HG02610 (cell line): ENCODE data around the gene POLD1.

Experiments
- ATAC-seq: cut with Tn5 transposase; IDR thresholded peaks from one replicate; pipeline ENCODE4 v1.9.1; 2021; ENCODE audit warnings: mild to moderate bottlenecking, moderate library complexity; ENCODE audit not compliant: unreplicated experiment

POLD1 gene

DNA sequence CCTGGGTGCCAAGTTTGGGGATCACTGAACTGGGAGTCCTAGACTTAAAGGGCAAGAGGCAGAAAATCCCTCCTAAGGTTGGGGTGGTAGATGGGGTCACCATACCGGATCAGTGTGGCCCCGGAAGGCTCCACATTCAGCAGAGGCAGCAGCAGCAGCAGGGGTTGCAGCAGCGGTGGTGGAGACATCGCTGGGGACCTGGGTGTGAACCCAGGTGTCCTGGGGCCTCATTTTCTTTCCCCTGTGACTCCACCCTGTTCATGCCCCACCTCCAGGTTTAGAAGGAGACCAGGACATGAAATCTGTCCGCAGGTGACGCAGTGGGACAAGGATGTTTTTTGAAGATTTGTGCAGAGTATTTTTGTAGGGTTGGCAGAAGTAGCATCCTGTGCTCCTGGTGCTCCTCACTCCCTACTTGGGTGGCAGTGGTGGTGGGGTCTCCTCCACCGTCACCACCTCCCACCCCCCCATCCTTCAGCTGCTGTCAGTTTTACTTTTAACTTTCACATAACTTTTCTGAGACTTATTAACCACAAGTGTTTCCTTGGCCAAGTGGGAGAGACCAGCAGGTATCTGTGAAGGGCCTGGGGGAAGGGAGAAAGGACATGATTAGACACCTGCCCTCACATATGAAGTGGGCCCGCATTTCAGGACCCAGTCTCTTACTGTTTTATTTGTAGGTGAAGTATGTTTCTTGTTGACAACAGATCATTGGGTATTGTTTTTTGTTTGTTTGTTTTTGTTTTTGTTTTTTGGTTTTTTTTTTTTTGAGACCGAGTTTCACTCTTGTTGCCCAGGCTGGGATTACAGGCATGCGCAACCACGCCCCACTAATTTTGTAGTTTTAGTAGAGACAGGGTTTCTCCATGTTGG, 18.5 kb upstream of the POLD1 start, which contains the start of gene NAPSA:
TSS of gene NAPSA (minus strand) at position 206 of the 873 bp plus-strand sequence. CDS start at position 188, 18 bp downstream.
- ATAC-seq = no peak

DNA sequence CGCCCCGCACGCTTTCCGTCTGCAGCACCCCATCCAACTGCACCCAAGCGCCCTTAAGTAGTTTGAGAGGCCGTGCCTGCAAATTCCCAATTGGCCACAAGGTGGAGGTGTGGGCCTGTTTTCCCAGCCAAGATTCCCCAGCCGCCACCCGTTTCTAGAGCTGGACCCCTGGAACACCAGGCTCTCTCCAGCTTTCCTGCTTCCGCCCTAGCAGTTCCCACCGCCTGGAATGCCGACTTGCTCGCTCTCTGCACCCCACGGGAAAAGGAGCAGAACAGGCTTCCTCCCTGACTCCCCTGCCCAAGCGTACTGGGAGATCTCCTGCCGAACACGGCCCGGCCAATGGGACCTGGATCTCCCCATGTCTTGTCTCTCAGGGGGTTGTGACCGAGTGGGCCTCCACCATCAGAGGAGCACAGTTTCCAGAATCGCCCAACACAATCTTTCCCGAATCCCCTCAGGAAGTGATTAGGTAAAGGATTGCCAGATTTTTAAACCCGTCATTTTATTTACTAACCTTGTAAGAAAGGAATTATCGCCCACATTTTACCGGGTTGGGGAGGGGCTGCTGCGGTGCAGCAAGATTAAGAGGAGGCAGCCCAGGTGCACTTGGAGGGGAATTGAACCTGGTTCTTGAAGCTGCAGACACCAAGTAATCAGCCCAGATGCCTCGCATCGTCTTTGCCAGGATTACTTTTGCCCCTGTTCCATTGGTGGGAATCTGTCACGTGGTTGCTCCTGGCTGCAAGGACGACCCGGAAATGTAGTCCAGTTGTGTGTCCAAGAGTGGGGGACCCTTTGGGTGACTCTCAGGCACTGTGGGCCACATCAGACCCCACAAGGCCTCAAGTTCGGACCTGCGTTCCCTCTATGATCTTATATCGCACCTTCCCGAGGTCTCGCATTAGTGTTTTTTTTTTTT, 15.2 kb upstream of the POLD1 start:
- ATAC-seq = no peak

DNA sequence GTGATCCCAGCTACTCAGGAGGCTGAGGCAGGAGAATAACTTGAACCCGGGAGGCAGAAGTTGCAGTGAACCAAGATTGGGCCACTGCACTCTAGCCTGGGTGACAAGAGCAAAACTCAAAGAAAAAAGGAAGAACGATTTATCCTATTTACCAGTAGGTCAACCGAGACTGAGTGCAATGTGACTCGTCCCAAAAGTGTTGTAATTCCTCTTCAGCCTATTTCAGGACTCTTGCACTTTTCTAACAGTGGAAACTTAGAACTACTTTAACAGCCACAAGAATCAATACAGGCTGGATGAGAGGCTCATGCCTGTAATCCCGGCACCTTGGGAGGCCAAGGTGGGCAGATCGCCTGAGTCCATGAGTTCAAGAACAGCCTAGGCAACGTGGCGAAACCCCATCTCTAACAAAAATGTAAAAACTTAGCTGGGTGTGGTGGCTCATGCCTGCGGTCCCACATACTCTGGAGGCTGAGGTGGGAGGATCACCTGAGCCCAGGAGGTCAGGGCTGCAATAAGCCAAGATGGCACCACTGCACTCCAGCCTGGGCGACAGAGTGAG, 12.2 kb upstream of the POLD1 start:
- ATAC-seq = no peak

DNA sequence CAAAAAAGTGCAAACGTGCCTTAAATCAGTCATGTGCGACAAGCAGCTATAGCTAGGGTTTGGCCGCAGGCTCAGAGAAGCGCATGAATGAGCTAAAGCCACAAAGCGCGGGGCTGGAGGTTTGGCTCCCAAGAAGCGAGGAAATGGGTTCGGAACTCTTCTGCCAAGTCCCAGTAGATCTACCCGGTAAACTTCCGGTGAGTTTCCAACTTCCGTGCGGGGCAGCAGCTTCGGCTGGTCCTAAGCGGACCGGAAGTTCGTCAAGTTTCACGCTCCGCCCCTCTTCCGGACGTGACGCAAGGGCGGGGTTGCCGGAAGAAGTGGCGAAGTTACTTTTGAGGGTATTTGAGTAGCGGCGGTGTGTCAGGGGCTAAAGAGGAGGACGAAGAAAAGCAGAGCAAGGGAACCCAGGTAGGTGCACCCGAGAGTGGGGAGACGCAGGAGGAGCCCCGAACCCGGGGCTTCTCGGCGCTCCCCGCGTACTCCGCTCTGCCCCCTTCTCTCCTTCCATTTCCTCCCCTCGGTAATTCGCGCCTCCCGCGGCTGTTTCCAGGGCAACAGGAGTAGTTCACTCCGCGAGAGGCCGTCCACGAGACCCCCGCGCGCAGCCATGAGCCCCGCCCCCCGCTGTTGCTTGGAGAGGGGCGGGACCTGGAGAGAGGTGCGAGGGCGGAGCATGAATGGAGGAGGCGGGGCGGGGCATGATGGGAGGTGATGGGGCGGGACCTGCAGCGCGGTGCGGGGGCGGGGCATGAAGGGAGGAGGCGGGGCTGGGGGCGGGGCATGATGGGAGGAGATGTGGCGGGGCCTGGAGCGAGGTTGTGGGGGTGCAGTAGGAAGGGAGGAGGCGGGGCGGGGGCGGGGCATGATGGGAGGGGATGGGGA, 7.7 kb upstream of the POLD1 start, which contains the start of gene NR1H2:
TSS of gene NR1H2 (plus strand) at position 292 of the 885 bp plus-strand sequence. CDS start 1,149 bp downstream, outside the sequence.
- ATAC-seq = peak; percentile 71

DNA sequence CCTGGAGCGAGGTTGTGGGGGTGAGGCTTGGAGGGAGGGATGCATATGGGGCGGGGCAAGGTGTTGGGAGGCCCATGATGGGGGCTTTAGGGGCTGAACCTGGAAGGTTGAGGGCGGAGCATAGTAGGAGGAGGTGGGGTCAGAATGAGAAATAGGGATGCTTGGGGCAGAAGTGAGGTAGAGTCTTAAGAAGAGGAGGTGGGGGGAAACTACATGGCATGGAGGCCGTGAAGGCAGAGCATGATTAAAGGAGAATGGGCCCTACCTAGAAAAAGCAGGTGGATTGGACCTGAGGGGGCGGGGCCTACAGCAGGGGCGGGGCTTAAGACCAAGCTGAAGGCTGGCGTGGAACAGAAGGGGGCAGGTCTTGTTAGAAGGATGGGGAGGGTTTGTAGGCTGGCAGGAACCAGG, 7.1 kb upstream of the POLD1 start:
- ATAC-seq = no peak

DNA sequence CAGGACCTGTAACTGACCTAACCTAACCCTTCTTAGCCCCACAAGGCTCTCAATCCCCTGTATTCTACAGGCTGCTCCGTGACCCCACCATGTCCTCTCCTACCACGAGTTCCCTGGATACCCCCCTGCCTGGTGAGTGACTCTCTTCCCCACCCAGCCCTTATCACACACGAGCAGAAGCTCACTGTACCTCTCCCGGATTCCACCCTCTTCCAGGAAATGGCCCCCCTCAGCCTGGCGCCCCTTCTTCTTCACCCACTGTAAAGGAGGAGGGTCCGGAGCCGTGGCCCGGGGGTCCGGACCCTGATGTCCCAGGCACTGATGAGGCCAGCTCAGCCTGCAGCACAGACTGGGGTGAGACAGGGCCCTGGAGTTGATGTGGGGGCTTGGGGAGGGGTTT, 6.6 kb upstream of the POLD1 start:
- ATAC-seq = no peak

DNA sequence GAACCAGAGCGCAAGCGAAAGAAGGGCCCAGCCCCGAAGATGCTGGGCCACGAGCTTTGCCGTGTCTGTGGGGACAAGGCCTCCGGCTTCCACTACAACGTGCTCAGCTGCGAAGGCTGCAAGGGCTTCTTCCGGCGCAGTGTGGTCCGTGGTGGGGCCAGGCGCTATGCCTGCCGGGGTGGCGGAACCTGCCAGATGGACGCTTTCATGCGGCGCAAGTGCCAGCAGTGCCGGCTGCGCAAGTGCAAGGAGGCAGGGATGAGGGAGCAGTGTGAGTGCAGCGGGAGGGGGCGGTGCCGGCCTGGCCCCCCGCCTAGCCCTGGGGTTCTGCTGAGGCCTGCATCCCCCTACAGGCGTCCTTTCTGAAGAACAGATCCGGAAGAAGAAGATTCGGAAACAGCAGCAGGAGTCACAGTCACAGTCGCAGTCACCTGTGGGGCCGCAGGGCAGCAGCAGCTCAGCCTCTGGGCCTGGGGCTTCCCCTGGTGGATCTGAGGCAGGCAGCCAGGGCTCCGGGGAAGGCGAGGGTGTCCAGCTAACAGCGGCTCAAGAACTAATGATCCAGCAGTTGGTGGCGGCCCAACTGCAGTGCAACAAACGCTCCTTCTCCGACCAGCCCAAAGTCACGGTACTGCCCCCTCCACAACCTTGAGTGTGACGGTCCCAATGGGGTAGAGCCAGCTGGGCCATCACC, 5.8 kb upstream of the POLD1 start:
- no peak for ATAC-seq

DNA sequence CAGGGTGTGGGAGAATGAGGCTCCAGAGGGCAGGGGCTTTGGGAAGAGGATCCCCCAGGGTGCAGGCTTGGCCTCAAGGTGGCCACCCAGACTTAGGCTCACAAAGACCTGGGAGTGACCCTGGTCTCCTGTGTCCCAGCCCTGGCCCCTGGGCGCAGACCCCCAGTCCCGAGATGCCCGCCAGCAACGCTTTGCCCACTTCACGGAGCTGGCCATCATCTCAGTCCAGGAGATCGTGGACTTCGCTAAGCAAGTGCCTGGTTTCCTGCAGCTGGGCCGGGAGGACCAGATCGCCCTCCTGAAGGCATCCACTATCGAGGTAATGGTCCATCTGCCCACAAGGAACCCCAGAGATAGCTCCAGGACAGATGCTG, 5.3 kb upstream of the POLD1 start:
- no peak for ATAC-seq

DNA sequence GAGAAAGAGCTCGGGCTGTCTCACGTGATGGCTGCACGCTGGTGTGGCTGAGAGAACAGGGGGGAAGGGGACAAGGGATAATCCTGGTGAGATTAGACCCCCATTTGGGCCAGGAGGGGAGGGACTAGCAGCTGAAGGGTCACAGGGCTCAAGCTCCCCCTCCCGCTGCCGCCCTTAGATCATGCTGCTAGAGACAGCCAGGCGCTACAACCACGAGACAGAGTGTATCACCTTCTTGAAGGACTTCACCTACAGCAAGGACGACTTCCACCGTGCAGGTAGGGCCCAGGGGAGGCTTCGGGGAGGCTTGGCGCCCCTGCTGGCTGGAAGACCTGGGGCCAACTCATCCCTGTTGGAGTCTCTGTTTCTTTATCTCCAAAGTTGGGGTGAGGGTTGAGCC, 4.5 kb upstream of the POLD1 start:
- ATAC-seq = no peak

DNA sequence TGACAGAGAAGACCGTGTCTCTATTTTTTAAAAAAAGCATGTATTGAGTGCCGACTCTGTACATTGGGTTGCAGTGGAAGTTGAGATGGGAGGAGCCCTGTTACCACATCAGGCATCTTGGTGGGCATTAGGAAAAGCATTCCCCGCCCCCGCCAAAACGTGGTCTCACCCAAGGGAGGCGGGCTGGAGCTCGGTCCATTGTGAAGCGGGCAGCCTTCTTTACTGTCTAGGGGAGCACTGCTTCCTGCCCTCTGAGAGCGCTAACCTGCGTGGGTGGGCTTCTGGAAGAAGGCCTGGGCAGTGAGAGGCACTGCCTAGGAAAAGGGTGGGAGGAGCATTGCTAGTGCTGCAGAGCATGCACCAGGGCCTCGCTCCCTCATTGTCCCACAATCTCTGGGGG, 4.0 kb upstream of the POLD1 start:
- no peak for ATAC-seq

DNA sequence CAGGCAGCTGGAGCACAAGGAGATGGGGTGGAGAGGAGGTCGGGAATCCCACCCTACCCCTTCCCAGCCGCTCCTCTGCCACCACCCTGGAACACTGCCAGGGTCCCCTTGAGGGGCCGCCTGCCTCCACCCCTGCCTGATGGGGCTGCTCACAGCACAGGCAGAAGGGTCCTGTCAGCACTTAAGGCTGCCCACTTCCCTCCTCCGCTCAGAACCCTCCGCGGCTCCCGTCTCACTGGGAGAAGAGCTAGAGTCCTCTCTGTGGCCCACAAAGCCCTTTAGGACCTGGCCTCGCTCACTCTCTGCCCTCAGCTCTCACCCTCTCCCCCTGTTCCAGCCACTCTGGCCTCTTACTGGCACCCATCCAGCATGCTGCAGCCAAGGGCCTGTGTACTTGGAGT, 3.4 kb upstream of the POLD1 start:
- ATAC-seq = no peak

DNA sequence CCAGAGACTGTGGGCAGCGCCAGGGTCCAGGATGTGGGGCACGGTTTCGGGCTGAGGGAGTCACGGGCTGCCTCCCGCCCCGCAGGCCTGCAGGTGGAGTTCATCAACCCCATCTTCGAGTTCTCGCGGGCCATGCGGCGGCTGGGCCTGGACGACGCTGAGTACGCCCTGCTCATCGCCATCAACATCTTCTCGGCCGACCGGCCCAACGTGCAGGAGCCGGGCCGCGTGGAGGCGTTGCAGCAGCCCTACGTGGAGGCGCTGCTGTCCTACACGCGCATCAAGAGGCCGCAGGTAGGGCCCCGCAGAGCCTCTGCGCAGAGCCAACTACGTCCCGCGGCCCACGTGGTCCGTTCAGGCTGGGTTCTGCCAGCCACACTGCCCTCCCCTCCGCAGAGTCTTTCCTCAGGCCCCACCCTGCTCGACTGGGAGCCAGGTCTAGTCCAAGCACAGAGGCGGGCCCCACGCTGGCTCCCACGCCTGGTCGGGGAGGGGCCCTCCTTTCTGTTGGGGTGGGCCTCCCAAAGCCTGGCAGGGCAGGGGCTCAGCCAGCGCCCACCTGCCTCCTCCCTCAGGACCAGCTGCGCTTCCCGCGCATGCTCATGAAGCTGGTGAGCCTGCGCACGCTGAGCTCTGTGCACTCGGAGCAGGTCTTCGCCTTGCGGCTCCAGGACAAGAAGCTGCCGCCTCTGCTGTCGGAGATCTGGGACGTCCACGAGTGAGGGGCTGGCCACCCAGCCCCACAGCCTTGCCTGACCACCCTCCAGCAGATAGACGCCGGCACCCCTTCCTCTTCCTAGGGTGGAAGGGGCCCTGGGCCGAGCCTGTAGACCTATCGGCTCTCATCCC, 2.0 kb upstream of the POLD1 start:
- ATAC-seq = no peak

DNA sequence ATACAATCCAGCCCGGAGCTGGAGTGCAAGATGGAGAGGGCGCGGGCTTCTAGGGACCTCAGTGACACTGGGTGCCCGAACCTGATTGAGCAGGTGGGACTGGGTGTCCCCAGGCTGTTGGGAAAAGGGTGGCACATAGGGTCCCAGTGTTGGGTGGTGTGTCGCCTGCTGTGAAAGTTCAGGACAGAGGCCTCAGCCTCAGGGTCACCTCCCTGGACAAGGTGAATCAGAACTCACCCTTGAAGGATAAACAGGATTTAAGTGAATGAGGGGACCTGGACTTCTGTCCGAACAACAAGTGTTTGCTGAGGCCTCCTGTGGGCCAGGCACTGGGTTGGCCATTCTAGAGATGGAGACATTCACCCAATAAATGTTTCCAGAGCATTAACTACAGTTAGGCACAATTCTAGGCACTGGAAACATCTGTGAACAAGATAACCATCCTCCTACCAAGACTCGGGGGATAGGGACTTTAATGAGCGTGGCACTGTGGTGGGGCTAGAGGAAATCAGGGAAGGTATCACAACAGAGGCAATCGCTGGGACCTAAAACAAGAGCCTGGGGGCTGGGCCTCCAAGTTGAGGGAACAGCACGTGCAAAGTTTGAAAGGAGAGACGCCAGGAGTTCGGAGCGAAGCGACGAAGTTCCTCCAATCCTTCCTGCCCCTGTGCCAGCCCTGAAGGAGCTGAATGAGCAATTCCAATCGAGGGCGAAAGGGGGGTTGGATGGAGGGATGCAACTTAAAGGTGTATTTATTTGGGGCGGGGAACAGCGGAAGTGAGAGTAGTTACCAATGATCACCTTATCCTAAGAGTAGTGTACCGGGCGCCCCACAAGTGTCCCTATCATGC, 921 bp upstream of the POLD1 start:
- no peak for ATAC-seq

DNA sequence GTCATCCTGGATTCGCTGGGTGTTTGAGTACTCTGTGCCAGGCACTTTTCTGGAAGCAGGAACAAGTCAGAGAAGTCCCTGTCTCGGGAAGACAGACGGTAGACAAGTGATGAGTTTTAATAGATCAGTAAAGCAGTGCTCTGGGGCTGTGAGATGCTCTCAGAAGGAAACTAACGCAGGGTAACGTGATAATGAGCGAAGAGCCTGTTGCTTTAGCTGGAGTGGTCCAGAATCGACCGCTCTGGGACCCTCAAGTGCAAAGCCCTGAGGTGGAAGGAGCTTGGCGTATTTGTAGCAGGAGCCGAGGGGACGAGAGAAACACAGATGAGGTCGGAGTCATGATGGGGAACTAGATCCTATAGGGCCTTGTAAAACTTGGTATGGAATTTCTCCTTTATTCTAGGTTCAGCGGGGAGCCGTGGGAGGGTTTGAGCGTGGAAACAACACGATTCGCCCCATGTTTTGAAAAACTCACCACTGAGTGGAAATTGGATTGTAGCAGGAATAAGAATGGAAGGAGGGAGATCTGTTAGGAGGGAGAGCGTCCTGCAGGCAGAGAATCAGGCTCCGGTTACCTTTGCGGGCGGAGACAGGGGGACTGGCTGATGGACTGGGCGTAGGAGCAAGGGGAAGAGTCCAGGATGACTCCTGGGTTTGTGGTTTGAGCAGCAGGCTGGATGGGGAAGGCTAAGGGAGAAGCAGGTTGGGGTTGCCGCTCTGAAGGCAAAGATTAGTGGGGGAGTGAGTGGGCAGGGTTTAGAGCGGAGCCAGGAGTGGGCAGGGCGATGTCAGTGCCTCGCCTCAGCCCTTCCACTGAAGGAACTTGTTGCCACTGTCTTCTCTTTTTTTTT, 763 bp downstream of the POLD1 start:
- ATAC-seq = no peak

DNA sequence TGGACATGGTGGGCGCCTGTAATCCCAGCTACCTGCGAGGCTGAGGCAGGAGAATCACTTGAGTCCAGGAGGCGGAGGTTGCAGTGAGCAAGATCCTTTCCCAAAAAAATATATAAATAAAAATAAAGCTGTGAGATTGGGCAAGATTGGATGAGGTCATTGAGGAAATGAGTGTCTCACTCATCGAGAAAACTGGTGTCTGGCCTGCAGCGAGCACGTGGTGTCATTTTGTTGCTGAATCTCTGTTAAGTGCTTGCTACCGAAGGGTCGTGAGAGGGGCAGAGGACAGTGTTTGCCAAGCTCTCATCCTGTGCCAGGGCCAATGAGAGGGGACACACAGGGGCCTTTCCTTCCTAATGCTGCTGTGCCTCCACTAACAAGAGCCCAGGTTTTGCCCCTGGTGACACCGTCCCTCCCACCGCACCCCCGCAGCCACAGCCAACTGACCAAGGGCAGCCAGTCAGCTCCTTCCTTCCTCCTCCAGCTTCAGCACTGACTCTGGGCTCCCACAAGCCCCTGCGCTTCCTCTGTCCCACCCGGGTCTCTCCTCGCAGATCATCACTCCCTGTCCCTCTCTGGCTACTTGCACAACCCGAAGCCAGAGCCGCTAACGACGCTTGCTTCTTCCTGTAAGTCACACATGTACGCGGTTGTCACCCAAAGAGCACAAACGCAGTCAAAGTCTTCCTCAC, 3.2 kb downstream of the POLD1 start:
- no peak for ATAC-seq

DNA sequence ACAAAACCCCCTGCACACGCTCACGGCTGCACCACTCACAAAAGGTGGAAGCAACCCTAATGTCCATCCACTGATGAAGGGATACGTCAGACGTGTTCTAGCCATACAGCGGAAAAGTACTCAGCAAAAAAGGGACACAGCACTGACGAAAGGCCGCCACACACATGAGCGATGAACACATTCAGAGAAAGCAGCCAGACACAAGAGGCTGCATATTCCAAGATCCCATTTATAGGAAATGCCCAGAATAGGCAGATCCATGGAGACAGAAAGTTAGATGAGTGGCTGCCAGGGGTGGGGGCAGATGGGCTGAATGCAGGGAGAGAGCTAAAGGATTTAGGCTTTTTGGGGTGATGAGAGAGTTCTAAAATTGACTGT, 3.7 kb downstream of the POLD1 start:
- no peak for ATAC-seq
